ENCODE measurements around the gene IFIT1. TPM values are rescaled to one million over a fixed set of nuclear protein-coding genes. Genes with fewer than 3 reads are reported as not detected.
"Not testable (repeated sequence)": the region's sequence is repeated elsewhere in the genome, so short reads cannot be mapped to it uniquely, and the experiment has no call there.

Gene IFIT1
- polyA plus RNA-seq, 1 donor, result 7.9 TPM

DNA sequence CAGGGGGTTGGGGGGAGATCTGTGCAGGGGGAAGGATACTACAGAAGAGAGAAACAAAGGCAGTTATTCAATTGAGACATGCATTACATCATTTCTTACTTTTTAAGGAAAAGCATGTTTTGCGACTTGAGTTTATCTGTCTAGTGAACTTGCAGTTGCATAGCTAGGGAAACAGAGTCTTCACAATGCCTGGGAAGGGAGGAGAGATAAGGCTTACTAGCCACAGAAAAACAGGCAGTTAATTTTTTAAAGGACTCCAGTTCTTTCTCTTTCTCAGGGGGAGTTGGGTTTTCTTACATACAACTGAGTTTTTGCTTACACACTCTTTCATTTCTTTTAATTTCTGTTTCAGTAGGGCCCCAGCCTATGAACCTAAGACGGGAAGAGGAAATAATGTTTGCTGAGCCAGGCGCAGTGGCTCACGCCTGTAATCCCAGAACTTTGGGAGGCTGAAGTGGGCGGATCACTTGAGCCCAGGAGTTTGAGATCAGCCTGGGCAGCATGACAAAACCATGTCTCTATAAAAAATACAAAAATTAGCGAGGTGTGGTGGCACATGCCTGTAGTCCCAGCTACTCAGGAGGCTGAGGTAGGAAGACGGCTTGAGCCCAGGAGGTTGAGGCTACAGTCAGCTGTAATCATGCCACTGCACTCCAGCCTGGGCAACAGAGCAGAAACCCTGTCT is 41.6 kb upstream of the IFIT1 start:
- H3K4me1 ChIP-seq (ENCODE audit: control insufficient read depth, insufficient read depth, low read length), result peaks cover 52% of the 10 kb centered on the region
- WGBS (ENCODE audit: insufficient coverage, low lambda C conversion rate), result 20% methylated on average over 1 of the region's 7 CpGs
- H3K27me3 ChIP-seq (ENCODE audit: control insufficient read depth, insufficient read depth, low read length); H3K4me3 ChIP-seq (ENCODE audit: low read length); H3K9me3 ChIP-seq (ENCODE audit: control insufficient read depth, low read depth, low read length); H3K36me3 ChIP-seq (ENCODE audit: control insufficient read depth, insufficient read depth, low read length): not testable (repeated sequence)
- peak overlapping the region; percentile 95 for H3K27ac ChIP-seq (ENCODE audit: low read length)
- peak in 1 of 2 donors; percentile 72 for DNase-seq

- no peaks in the 10 kb centered on the region for H3K27me3 ChIP-seq (ENCODE audit: control insufficient read depth, insufficient read depth, low read length)
- no peaks in the 10 kb centered on the region for H3K36me3 ChIP-seq (ENCODE audit: control insufficient read depth, insufficient read depth, low read length)
- no peak for DNase-seq
- peaks cover 5% of the 10 kb centered on the region for H3K9me3 ChIP-seq (ENCODE audit: control insufficient read depth, low read depth, low read length)
- no peak overlapping the region for H3K4me3 ChIP-seq (ENCODE audit: low read length)
- H3K27ac ChIP-seq (ENCODE audit: low read length), result peak overlapping the region; percentile 95
- H3K4me1 ChIP-seq (ENCODE audit: control insufficient read depth, insufficient read depth, low read length), result peaks cover 52% of the 10 kb centered on the region
- 40% methylated on average over 1 of the region's 1 CpG for WGBS (ENCODE audit: insufficient coverage, low lambda C conversion rate)
Measured at GRCh38 chr10:89351412-89351779, 41.0 kb upstream of the IFIT1 start.

DNA sequence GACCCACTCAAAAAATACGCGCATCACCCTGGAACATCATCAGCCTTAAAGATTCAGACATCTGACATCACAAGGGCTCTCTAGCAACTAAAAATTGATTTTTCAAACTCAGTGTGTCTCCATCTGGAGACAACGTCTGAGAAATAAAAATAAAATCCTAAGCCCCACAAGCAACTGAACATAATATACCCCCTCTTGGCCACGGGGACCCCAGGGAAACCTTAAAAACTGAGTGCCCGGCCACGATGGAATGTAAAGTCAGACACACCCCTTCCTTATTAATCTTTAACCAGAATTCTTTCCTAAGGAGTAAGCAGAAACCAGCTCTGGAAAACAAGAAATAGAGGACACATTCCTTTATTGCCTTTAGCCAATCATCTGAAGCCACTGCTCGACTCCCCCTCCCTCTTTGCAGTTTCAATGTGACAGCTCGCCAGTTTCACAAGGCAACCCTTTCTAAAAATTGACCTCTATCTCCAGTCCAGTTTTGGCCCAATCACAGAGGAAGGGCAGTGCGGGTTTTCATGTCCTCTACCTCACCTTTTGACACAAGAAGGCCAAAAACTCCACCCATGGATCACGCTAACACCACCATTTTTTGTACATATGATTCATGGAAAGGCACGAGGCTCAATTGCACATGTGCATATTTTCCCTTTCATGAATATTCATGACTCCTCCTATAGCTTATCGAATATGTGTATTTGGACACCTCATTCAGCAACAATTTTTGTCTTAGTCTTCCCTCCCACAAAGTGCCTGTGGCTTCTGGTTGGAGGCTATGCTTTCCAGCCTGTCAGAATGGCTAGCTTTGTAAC is 40.4 kb upstream of the IFIT1 start:
- Histone ChIP-seq H3K27ac (ENCODE audit: low read length) (peak overlapping the region; percentile 95), H3K36me3 (ENCODE audit: control insufficient read depth, insufficient read depth, low read length) (no peaks in the 10 kb centered on the region), H3K27me3 (ENCODE audit: control insufficient read depth, insufficient read depth, low read length) (no peaks in the 10 kb centered on the region), H3K9me3 (ENCODE audit: control insufficient read depth, low read depth, low read length) (peaks cover 5% of the 10 kb centered on the region), H3K4me3 (ENCODE audit: low read length) (no peak overlapping the region), H3K4me1 (ENCODE audit: control insufficient read depth, insufficient read depth, low read length) (peaks cover 47% of the 10 kb centered on the region)
- 12% methylated on average over 5 of the region's 12 CpGs for WGBS (ENCODE audit: insufficient coverage, low lambda C conversion rate)
- peak; percentile 76 to 94 for DNase-seq

- peaks cover 5% of the 10 kb centered on the region for H3K9me3 ChIP-seq (ENCODE audit: control insufficient read depth, low read depth, low read length)
- peak overlapping the region; percentile 95 for H3K27ac ChIP-seq (ENCODE audit: low read length)
- WGBS (ENCODE audit: insufficient coverage, low lambda C conversion rate), result no CpG with 5 or more reads among the region's 4 CpGs
- H3K36me3 ChIP-seq (ENCODE audit: control insufficient read depth, insufficient read depth, low read length), result no peaks in the 10 kb centered on the region
- no peak overlapping the region for H3K4me3 ChIP-seq (ENCODE audit: low read length)
- no peak for DNase-seq
- H3K4me1 ChIP-seq (ENCODE audit: control insufficient read depth, insufficient read depth, low read length), result peaks cover 46% of the 10 kb centered on the region
- H3K27me3 ChIP-seq (ENCODE audit: control insufficient read depth, insufficient read depth, low read length), result no peaks in the 10 kb centered on the region
Measured at GRCh38 chr10:89352802-89353201, 39.6 kb upstream of the IFIT1 start.

DNA sequence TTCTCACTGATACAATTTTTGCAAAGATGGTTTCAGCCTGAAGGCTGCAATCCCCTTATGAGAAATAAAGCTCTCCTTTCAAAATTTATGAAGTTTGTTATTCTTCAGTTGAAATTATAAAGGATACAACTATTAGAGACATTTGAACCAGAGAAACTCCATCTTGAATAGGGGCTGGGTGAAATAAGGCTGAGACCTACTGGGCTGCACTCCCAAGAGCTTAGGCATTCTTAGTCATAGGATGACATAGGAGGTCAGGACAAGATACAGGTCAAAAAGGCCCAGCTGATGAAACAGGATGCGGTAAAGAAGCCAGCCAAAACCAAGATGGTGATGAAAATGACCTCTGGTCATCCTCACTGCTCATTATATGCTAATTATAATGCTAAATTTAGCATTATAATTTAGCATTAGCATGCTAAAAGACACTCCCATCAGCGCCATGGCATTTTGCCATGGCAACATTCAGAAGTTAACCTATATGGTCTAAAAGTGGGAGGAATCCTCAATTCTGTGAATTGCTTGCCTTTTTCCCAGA is 37.0 kb upstream of the IFIT1 start:
- DNase-seq, result no peak
- WGBS (ENCODE audit: insufficient coverage, low lambda C conversion rate), result no CpG with 5 or more reads among the region's 2 CpGs
- Histone ChIP-seq H3K4me3 (ENCODE audit: low read length) (no peak overlapping the region), H3K36me3 (ENCODE audit: control insufficient read depth, insufficient read depth, low read length) (no peaks in the 10 kb centered on the region), H3K27me3 (ENCODE audit: control insufficient read depth, insufficient read depth, low read length) (no peaks in the 10 kb centered on the region), H3K9me3 (ENCODE audit: control insufficient read depth, low read depth, low read length) (peaks cover 5% of the 10 kb centered on the region), H3K4me1 (ENCODE audit: control insufficient read depth, insufficient read depth, low read length) (peaks cover 24% of the 10 kb centered on the region), H3K27ac (ENCODE audit: low read length) (no peak overlapping the region)

- Histone ChIP-seq H3K9me3 (ENCODE audit: control insufficient read depth, low read depth, low read length) (peaks cover 5% of the 10 kb centered on the region), H3K36me3 (ENCODE audit: control insufficient read depth, insufficient read depth, low read length) (no peaks in the 10 kb centered on the region), H3K4me3 (ENCODE audit: low read length) (no peak overlapping the region), H3K27ac (ENCODE audit: low read length) (no peak overlapping the region), H3K27me3 (ENCODE audit: control insufficient read depth, insufficient read depth, low read length) (no peaks in the 10 kb centered on the region), H3K4me1 (ENCODE audit: control insufficient read depth, insufficient read depth, low read length) (peaks cover 17% of the 10 kb centered on the region)
- no CpG with 5 or more reads among the region's 1 CpG for WGBS (ENCODE audit: insufficient coverage, low lambda C conversion rate)
- no peak for DNase-seq
Measured at GRCh38 chr10:89357096-89357495, 35.3 kb upstream of the IFIT1 start.

- DNase-seq, result no peak
- H3K27me3 ChIP-seq (ENCODE audit: control insufficient read depth, insufficient read depth, low read length), result no peaks in the 10 kb centered on the region
- H3K27ac ChIP-seq (ENCODE audit: low read length), result no peak overlapping the region
- H3K4me1 ChIP-seq (ENCODE audit: control insufficient read depth, insufficient read depth, low read length), result peaks cover 10% of the 10 kb centered on the region
- H3K9me3 ChIP-seq (ENCODE audit: control insufficient read depth, low read depth, low read length), result peaks cover 5% of the 10 kb centered on the region
- no CpG with 5 or more reads among the region's 2 CpGs for WGBS (ENCODE audit: insufficient coverage, low lambda C conversion rate)
- H3K36me3 ChIP-seq (ENCODE audit: control insufficient read depth, insufficient read depth, low read length), result no peaks in the 10 kb centered on the region
- no peak overlapping the region for H3K4me3 ChIP-seq (ENCODE audit: low read length)
Measured at GRCh38 chr10:89357975-89358374, 34.4 kb upstream of the IFIT1 start.

DNA sequence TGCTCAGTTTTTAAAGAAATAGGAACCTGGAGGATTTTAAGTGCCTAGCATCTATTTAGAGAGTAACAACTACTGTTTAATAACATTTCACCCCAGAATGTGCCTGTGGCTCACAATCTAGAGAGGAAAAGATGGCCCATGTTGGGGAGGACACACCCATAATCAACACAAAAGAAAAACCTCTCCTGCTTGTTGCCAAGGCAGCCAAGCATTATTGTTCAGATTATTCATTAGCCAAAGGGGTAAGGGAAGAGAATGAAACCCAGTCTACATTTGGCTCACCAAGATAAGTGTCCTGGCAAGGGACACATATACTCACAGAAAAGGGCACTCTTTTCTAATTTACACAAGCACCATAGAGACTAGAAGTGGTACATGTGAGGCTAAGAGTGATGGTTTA is 32.3 kb upstream of the IFIT1 start:
- peak in 1 of 2 donors; percentile 63 for DNase-seq
- Histone ChIP-seq H3K36me3 (ENCODE audit: control insufficient read depth, insufficient read depth, low read length) (no peaks in the 10 kb centered on the region), H3K27ac (ENCODE audit: low read length) (no peak overlapping the region), H3K9me3 (ENCODE audit: control insufficient read depth, low read depth, low read length) (no peaks in the 10 kb centered on the region), H3K27me3 (ENCODE audit: control insufficient read depth, insufficient read depth, low read length) (no peaks in the 10 kb centered on the region), H3K4me3 (ENCODE audit: low read length) (no peak overlapping the region), H3K4me1 (ENCODE audit: control insufficient read depth, insufficient read depth, low read length) (peaks cover 10% of the 10 kb centered on the region)

DNA sequence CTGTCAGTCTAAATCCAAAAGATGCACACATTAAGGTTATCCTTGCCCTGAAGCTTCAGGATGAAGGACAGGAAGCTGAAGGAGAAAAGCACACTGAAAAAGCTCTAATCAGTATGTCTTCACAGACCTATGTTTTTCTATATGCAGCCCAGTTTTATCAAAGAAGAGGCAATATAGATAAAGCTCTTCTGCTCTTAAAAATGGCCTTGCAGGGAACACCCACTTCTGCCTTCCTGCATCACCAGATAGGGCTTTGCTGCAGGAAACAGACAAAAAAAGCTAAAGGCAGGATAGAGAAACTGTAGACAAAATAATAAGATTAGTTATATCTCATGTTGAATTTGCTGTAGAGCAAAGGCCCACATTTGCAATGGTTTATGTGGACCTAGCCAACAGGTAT is 29.5 kb upstream of the IFIT1 start:
- Histone ChIP-seq H3K36me3 (ENCODE audit: control insufficient read depth, insufficient read depth, low read length) (no peaks in the 10 kb centered on the region), H3K4me1 (ENCODE audit: control insufficient read depth, insufficient read depth, low read length) (peaks cover 18% of the 10 kb centered on the region)

GRCh38 chr10:89363729-89364442 is 28.5 kb upstream of the IFIT1 start:
- Histone ChIP-seq H3K27me3 (ENCODE audit: control insufficient read depth, insufficient read depth, low read length) (no peaks in the 10 kb centered on the region), H3K4me1 (ENCODE audit: control insufficient read depth, insufficient read depth, low read length) (peaks cover 18% of the 10 kb centered on the region), H3K9me3 (ENCODE audit: control insufficient read depth, low read depth, low read length) (no peaks in the 10 kb centered on the region), H3K27ac (ENCODE audit: low read length) (no peak overlapping the region), H3K36me3 (ENCODE audit: control insufficient read depth, insufficient read depth, low read length) (no peaks in the 10 kb centered on the region), H3K4me3 (ENCODE audit: low read length) (no peak overlapping the region)
- no peak for DNase-seq
- WGBS (ENCODE audit: insufficient coverage, low lambda C conversion rate), result no CpG with 5 or more reads among the region's 6 CpGs

More for the DNA sequence above, 29.5 kb upstream of the IFIT1 start:
- no peak for DNase-seq
- H3K9me3 ChIP-seq (ENCODE audit: control insufficient read depth, low read depth, low read length), result no peaks in the 10 kb centered on the region
- H3K27me3 ChIP-seq (ENCODE audit: control insufficient read depth, insufficient read depth, low read length), result no peaks in the 10 kb centered on the region
- H3K27ac ChIP-seq (ENCODE audit: low read length), result no peak overlapping the region
- no peak overlapping the region for H3K4me3 ChIP-seq (ENCODE audit: low read length)

Data from large intestine (tissue), 3 donors.